ENCODE data around the gene SPINT2.

Gene SPINT2

DNA sequence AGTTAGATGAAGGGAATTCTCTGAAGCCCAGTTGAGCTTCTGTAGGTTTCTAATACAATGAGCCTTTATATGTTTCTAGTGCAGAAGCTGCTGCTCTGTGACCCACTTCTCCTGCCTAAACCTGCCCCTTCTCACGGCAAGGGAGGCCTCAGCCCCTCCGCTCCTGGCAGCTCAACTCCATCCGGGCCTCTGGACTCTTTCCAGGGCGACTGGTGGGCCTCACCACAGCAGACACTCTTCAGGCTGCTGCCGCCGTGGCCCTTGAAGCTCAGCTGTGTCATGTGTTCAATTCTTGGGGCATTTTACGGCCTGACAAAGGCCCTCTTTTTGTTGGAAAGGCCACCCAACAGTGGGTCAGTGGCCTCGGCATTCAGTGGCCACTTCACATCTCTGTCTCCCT lies 29.7 kb downstream of the SPINT2 start:
- DNase-seq (ENCODE audit: low read depth): no peak

- no peak for DNase-seq (ENCODE audit: low read depth)
Measured at GRCh38 chr19:38298821-38299680, 34.7 kb downstream of the SPINT2 start.

DNA sequence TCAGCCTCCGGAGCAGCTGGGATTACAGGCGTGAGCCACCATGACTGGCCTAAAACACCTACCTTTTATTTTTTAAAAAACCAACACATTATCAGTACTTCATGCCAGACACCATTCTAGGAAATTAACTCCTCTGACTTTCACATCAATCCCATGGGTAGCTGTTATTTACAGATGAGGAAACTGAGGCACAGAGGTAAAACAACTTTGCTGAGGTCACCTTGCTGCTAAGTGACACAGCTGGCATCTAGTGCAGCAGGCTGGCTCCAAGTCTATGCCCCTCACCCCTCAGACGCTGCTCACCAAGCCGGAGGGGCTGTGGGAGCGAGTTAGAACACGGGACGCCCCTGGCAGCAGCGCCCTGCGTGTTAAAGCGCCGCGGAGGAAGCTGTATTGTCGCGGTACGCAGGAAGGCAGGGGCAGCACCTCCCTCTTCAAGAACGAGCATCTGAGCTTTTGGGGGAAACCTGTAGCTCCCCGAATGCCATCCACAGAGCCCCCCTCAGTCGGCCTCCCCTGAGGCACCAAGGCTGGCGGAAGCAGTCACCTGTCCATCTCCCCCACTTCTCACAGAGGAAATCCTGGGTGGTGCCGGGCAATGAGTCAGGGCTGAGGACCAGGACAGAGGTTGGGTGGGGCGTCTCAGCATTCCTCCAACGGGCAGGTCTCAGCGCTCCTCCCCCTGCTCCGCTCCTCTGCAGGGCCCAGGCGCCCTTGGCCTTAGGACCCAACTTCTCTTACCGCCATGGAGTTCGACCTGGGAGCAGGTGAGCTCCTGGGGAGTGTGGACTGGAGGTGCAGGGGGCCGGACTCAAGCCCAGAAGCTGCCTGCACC lies 39.4 kb downstream of the SPINT2 start, which contains the start of gene C19orf33:
Gene C19orf33, plus strand, starts transcription at position 735 of the 835 bp plus-strand sequence. Its CDS starts 11 bp downstream, at position 746.
- DNase-seq (ENCODE audit: low read depth): no peak

DNA sequence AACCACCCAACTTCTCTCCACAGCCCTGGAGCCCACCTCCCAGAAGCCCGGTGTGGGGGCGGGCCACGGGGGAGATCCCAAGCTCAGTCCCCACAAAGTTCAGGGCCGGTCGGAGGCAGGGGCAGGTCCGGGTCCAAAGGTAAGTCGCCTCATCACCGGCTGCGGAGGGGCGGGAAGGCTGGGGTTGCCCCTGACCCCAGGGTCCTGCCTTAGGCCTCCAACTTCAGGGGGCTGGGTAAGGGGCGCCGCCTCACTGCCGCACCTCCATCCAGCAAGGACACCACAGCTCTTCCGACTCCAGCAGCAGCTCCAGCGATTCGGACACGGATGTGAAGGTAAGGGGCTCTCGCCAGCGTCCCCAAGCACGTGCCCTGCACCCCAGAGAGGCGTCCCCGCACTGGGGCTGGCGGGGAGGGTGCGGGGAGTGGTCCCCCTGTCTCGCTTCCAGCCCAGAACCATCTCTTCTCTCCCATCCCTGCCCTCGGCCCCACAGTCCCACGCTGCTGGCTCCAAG lies 40.0 kb downstream of the SPINT2 start:
- no peak for DNase-seq (ENCODE audit: low read depth)

DNA sequence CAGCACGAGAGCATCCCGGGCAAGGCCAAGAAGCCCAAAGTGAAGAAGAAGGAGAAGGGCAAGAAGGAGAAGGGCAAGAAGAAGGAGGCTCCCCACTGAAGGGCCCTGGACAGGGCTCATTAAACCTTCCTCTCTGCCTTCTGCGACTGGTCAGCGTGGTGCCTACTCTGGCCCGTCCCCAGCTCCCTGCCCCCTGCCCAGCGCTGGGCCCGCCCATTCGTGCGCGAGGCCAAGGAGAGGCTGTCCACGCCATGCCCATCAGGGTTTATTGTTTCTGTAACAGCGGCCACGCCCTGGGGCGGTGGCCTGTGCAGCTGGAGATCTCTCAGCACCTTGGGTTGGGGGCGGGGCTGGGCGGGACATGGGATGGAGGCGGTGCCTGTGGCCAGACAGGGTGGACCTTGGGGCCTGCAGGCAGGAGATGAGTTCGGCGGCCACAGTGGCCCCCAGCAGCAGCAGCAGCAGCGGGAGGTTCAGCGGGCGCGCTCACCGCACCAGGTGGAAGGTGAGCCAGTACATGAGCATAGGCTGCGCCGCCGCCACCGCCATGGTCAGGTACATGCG lies 40.6 kb downstream of the SPINT2 start:
- no peak for DNase-seq (ENCODE audit: low read depth)

GRCh38 chr19:38306236-38306635 lies 41.9 kb downstream of the SPINT2 start:
- no peak for DNase-seq (ENCODE audit: low read depth)

- no peak for DNase-seq (ENCODE audit: low read depth)
Measured at GRCh38 chr19:38307076-38307475, 42.7 kb downstream of the SPINT2 start.

- DNase-seq (ENCODE audit: low read depth): no peak
Measured at GRCh38 chr19:38307597-38307996, 43.2 kb downstream of the SPINT2 start.

- DNase-seq (ENCODE audit: low read depth): no peak
Measured at GRCh38 chr19:38308006-38308766, 43.8 kb downstream of the SPINT2 start.

DNA sequence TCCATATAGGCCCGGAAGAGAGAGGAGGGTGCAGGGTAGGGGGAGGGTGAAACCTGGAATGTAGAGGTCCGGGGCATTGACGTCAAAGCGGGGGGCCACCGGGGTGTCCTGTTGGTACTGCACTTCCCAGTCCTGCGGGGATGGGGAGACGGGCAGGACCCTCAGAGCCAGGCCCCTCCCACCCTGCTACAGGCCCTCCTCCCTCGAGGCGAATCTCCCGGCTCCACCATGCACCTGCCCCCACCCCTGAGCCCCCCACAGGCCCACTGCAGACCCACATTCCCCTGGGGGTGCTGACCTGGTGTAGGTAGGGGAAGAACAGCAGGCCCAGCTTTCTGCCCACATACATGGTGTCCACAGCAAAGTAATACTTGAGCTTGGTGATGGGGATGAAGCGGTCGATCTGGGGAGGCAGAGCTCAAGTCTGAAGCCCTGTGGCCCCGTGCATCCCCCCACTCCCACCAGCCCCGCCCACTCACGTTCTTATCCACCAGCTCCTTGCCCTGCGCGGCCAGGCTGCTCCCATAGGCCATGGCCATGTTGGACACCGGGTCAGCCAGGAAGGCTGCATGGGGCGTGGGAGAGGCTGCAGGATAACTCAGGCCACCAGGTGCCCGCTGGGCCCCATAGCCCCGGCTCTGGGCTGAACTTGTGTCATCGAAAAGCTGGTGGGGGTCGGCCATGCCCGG lies 44.7 kb downstream of the SPINT2 start:
- DNase-seq (ENCODE audit: low read depth): no peak

DNA sequence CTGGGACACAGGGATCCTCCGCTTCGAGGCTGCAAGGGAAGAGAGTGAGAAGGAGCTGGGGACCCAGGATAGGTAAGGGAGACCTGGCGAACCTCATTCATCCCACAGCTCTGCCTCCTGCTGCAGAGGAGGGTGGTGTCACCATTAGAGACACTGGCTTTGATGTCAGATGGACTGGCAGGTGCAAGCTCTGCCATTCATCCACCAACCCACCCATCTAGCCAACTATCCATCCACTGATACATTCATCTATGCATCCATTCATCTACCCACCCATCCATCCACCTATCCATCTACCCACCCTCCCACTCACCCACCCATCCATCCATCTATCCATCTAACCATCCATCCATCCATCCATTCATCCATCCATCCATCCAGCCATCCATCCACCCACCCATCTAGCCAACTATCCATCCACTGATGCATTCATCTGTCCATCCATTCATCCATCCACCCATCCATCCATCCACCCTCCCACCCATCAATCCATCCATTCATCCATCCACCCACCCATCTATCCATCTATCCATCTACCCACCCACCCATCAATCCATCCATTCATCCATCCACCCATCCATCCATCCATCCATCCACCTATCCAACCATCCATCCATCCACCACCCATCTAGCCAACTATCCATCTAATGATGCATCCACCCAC lies 45.4 kb downstream of the SPINT2 start:
- no peak for DNase-seq (ENCODE audit: low read depth)

GRCh38 chr19:38310279-38310670 lies 45.9 kb downstream of the SPINT2 start:
- no peak for DNase-seq (ENCODE audit: low read depth)

GRCh38 chr19:38310986-38311385 lies 46.6 kb downstream of the SPINT2 start:
- no peak for DNase-seq (ENCODE audit: low read depth)

- DNase-seq (ENCODE audit: low read depth): peak; percentile 98
Measured at GRCh38 chr19:38315657-38316476, 51.5 kb downstream of the SPINT2 start, which contains the start of gene YIF1B. YIF1B (minus strand) TSS chr19:38315947; CDS start chr19:38315917, 30 bp downstream.

GRCh38 chr19:38316477-38317067 lies 52.2 kb downstream of the SPINT2 start:
- DNase-seq (ENCODE audit: low read depth): no peak

DNA sequence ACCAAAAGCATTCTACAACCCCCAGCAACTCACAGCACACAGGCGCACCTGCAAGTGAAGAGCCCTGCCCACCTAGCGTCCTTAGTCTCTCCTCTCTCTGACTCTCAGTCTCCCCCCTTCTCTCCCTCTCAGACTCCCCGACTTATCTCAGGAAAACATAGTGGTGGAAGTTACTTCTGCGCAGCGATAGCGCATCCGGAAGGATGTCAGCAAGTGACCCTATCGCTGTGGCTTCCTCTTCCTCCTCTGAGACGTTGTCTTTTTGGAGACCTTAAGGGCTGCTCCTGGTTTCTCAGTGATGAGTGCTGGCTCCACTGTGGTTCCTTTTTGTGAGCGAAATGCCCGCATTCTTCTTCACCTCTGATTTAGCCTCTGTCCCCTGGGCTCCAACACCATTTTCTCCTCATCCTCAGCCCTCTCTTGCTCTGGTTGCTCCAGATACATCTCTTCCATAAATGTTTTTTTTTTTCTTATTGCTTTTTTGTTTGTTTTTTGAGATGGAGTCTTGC lies 52.8 kb downstream of the SPINT2 start:
- no peak for DNase-seq (ENCODE audit: low read depth)

DNA sequence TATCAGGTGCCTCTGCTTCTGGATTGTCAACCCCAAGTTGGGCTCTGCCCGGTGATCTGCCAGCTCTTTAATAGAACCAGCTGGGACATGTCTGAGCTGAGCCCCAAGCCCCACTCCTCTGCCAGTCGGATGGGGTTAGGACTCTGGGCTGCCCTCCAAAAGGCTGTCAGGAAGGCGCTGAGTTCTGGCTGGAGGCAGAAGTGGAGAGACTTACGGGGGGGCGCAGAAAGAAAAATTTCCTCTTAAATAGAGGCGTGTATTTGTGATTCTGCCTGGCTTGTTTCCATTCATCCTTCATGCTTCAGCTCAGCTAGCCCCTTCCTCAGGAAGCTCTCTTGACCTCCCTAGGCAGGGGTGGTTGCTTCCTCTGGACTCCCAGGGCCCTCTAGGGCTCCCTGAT lies 54.3 kb downstream of the SPINT2 start:
- no peak for DNase-seq (ENCODE audit: low read depth)

- DNase-seq (ENCODE audit: low read depth): no peak
Measured at GRCh38 chr19:38319421-38320258, 55.3 kb downstream of the SPINT2 start, which contains the start of gene KCNK6. KCNK6 (plus strand) TSS chr19:38319845; CDS start chr19:38319951, 106 bp downstream.

Data from iris pigment epithelial cell (primary cell).